GM18868 (cell line): ENCODE data around the gene GPR156.
A peak's percentile ranks its signal among the peaks of the same experiment; 100 is the strongest.
"Not testable (repeated sequence)": the region's sequence is repeated elsewhere in the genome, so short reads cannot be mapped to it uniquely, and the experiment has no call there.

ENCODE experiments used
- ATAC-seq: cut with Tn5 transposase; IDR thresholded peaks from one replicate; pipeline ENCODE4 v1.9.1; 2021; ENCODE audit warnings: mild to moderate bottlenecking, moderate library complexity; ENCODE audit not compliant: unreplicated experiment

The GPR156 gene

DNA sequence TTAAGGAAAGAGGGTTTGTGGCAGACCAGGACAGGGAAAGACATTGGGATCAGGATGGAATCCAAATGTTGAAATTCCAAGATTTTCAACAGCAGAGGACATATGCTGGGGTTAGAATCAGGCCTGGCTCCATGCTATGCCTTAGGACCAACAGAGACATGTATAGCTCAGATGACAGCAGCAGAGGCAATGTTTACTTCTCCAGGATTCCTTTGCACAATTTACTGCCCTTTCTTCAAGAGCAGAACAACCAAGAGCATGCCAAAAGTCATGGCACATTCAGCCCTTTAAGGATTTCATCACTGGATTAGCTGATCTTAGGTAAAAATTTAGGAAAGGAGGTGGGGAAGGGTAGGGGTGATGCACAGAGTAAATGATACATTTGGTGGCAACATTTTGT lies 121.2 kb downstream of the GPR156 start:
- no peak for ATAC-seq

DNA sequence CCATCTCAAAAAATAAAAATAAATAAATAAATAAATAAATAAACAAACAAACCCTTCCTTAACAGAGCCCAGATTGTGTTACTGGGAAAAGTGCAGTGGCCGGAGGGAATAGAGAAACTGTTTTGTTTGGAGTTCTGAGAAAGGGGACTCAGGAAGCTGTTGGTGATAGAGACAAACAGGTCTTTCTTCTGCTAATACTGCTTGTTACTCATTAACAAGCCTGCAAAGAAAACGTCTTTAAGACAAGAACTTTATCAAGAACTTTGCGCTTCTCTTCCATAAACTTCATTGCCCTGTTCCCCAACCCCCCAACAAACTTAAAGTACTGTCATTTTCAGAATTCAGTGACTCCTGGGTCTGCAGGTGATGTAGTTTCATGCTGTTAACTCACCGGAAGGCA lies 122.0 kb downstream of the GPR156 start:
- no peak for ATAC-seq

DNA sequence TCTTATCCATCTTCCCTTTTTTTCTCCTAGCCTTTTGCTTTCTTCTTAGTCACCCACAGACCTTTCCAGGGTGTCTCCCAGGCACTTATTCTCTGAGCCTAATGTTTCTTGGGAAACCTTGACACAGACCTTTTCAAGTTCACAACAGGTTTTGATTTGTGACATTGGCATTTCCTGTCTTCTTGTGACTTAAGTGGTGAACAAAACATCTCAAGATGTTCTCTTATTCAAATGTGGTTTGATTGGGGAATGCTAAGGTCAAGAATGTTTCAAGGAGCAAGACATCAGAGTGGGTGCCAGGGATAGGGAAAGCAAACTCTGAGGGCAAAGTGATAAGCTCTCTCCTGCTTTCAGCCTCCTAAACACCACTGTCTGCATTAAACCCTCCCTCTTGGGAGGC lies 122.6 kb downstream of the GPR156 start:
- ATAC-seq: no peak

DNA sequence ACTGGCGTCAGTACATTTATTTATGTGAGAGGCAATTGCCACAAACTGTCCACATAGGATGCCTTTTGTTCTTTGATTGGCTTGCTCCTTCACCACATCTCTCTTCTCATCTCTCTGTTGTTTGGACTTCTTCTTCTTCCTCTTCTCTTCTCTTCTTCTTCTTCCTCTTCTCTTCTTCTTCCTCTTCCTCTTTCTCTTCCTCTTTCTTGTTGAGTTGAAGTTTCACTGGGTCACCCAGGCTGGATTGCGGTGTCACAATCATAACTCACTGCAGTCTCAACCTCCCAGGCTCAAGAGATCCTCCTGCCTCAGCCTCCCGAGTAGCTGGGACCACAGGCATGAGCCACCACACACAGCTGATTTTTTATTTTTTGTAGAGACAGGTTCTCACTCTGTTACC lies 123.1 kb downstream of the GPR156 start:
- no peak for ATAC-seq

DNA sequence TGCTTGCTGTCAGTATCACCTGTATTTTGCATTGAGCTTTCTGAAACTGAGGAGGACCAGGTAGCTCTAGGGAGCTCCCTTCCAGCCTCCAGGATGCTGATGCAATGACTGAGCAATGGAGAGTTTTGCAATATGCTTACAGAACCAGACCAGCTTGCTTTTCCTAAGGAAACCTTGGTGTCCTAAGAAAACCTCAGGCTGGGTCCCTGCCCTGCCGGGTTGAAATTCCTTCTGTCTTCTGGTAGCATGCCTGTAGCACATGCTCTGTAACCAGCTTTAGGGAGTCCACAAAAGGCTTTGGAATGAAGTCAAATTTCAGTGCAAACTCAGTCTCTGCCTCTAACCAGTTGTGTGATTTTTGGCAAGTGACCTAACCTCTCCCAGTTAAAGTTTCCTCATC lies 125.0 kb downstream of the GPR156 start:
- ATAC-seq: no peak

DNA sequence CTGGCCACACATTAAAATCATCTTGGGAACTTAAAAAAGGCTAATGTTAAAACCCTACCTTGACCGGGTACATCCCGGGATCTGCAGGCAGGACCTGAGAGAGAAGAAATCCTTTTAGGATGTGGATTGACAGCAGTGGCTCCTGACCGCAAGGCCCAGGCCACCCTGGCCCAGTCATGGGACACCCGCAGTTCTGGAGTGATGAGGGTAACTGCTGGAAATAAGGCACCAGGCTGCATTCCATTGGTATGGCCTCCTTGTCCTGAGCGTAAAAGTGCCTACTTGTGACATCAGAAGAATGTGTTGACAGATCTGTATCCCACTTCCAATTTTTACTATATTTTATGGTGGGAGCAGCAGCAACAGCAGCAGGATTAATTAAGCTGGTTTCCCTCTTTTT lies 127.3 kb downstream of the GPR156 start:
- no peak for ATAC-seq

DNA sequence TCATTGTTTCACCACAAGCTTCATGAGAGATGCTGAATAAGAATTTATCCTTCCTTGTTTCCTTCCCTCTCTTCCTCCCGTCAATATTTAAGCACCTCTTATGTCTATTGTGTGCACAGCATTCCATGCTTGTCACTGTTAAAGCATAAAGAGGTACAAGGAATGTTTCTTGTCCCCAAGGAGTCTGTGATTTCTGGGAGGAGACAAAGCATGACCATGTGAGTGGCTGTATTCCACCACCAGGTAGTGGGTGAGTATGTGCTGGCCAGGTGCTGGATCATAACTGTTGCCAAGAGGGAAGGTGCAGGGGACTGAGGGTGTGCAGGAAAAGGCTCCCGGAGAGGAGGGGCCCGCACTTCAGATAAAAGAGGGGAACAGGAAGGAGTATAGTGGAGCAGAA lies 127.9 kb downstream of the GPR156 start:
- ATAC-seq: no peak

DNA sequence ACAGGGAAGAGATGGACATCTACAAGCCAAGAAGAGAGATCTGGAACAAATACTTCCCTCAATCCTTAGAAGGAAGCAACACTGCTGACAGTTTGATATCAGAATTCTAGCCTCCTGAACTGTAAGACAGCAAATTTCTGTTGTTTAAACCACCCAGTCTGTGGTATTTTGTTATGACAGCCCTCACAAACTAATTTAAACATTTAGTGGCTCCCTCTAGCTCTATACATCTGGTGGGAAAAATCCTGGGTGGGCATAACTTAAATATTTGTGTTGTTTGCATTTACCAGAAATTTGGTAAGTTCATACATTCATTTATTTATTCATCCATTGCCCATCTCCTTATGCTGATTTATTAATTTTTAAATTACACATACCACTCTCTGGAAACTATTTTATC lies 128.3 kb downstream of the GPR156 start:
- no peak for ATAC-seq

DNA sequence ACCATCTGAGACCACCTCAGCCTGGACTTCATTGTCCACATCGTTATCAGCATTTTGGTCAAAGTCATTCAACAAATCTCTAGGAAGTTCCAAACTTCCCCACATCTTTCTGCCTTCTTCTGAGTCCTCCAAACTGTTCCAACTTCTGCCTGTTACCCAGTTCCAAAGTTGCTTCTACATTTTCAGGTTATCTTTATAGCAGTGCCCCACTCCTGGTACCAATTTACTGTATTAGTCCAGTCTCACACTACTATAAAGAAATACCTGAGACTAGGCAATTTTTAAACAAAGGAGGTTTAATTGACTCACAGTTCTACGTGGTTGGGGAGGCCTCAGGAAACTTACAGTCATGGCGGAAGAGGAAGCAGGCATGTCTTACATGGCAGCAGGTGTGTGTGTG lies 129.3 kb downstream of the GPR156 start:
- ATAC-seq: not testable (repeated sequence)

DNA sequence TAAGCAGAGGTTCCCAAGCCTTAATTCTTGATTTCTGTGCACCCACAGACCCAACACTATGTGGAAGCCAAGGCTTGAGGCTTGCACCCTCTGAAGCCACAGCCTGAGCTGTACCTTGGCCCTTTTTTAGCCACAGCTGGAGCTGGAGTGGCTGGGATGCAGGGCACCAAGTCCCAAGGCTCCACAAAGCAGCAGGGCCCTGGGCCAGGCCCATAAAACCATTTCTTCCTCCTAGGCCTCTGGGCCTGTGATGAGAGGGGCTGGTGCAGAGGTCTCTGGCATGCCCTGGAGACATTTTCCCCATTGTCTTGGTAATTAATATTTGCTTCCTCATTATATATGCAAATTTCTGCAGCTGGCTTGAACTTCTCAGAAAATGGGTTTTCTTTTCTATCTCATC lies 129.9 kb downstream of the GPR156 start:
- no peak for ATAC-seq

DNA sequence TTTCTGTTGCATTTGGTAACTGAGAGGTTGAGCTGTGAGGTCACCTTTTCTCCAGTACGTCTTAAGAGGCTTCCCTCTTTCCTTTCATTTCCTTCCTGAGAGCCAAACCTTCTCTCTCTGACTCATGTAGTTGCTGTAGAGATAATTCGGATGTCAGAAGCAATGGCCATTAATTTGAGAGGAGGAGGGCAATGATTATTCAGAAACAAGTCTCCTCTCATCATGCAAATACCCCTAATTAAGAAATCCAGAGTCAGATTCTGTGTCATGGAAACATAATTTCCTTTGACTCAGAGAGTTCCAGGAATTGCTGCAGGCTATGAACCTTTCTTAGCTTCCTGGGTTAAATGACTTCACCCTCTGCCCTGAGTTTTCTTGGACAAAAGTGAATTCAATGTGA lies 131.7 kb downstream of the GPR156 start:
- no peak for ATAC-seq

DNA sequence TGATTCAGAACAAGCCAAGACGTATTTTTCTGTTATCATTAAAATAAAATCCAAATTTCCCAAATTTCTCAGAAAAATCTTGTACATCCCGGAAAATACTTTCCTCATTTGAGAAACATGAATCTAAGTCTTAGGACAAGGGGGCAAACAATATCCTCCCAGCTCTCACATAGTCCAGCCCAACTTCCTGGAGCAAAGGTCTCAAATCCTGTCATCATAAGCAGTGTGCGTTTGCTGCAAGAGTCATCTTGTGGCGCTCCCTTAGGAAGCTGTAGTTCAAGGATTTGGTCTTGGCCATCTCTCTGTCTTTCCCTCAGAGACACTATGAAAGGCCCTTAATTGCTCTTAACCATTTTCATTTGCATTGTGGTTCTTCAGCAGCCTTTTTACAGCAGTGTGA lies 133.2 kb downstream of the GPR156 start:
- no peak for ATAC-seq

DNA sequence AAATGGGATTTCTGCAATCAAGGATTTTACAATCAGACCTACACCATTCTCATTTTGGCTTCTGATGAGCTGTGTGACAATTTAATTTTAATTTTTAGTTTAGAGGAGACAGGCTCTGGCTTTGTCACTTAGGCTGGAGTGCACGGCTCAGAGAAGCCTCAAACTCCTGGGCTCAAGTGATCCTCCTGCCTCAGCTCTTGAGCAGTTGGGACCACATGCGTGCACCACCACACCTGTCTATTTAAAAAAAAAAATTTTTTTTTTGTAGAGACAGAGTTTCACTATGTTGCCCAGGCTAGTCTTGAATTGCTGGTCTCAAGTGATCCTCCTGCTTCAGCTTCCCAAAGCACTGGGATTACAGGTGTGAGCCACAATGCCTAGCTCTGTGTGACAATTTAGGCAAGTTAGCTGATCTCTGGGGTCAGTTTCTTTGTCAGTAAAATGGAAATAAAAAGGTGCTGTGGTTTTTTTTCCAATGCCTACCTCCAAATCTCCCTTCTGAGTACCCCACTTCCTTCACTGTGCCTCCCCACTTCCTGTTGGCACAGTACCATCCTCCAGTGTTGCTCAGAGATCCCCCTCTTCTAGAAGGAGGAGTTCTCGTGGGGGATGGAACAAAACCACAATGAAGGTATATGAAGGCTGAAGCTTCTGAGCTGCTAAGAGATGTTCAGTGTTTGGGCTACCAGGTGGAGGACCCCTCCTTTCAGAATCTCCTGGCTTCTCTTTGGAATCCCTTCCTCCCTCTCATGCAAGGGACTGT lies 136.7 kb downstream of the GPR156 start:
- no peak for ATAC-seq

DNA sequence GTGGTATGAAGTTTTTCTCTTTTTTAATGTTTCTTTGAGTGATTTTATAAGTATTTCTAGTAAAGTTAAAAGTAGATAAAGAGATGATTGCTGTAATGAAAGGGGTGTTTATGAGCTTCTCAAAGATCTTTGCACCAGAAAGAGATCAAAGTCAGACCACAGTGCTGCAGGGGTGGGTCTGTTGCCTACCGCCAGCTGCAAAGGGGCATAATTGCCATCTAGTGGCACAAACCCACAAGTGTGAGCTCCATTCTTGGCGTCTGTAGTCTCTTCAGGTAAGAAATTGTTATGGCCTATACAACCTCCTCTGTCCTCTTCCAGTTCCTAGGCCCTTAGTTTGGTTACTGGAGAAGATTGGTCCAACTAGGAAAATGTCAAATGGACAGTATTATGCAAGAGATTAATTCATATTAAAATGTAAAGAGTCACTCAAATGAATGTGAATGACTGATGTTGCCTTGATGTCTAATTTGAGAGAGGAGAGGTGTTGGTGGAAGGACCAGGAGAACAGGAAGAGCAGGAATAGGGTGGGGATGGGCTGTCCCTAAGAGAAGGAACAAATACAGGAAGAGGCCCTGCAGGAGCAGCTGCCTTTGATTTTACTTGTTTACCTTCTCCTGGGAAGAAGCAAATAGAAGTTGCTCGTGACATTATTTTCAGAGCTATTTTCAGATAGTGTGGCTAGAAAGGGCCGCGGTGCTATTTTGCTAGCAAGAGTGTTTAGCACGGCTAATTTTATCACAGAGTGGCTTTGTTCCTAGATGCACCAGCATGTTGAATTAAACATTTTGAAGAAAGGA lies 137.8 kb downstream of the GPR156 start:
- ATAC-seq: peak; percentile 73

DNA sequence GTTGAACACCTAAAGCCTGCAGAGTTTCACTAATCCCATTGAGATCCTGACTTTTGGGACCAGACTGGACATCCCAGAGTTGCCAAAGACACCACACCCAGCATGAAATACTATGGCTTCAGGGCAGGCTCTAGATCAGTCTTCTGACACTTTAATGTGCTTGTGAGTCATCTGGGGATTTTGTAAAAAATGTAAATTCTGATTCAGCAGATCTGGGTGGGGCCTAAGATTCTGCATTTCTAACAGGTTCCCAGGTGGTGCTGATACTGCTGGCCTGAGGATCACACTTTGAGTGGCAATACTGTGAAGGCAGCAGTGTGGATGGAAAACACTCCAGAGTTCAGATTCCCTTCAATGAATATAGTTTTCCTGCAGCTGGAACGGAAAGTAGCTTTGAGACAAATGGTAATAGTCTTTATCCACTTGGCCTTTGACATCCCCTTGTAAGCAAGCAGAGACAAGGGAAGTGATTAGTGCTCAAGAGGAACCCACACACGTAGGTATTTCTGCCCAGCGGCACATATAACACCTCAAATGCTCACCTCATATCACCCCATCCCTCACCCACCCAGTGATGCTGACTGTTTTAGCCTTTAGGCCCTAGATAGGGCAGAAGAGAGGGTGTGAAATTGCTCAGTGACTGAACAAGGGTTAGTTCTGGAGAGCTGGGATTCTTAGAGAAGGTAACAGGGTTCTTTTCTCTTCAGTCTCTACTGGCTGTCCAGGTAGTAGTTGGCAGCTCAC lies 139.3 kb downstream of the GPR156 start:
- ATAC-seq: peak; percentile 76

DNA sequence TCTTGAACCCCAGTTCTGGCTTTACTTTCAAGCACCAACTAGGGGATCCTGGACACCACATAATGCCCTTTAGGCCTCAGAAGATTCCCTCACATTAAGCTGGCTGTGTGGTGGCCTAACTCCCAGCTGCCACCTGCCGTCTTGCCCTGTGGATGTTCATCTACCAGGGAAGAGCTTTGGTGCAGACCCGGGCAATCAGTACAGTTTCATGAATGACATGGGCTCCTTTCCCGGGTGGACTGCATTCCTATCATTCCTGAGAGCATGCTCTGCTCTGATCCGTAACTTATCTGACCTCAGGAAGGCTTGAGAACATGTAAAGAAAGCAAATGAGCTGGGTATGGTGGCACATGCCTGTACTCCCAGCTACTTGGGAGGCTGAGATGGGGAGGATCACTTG lies 140.8 kb downstream of the GPR156 start:
- no peak for ATAC-seq

DNA sequence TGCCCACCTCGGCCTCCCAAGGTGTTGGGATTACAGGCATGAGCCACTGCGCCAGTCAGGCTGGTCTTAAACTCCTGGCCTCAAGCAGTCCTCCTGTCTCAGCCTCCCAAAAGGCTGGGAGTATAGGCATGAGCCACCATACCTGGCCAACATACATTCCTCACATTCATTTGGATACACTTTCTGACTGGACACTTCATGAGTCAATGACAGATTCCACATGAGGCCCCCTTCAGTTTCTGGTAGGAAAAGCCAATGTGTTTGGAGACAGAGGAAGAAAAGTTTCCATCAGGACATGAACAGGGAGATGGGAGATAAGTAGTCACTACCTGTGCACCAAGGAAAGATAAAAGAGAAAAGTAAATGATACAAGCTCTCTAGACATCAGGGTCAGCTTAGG lies 141.3 kb downstream of the GPR156 start:
- no peak for ATAC-seq

DNA sequence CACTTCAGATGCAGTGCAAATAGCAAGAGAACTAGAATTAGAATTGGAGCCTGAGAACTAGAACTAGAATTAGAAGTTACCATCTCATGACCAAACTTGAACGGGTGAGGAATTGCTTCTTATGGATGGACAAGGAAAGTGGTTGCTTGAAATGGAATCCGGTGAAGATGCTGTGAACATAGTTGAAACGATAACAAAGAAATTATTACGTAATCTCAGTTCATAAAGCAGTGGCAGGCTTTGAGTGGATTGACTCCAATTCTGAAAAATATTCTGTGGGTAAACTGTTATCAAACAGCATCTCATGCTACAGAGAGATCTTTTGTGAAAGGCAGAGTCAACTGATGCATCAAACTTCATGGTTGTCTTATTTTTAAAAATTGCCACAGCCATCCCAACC lies 142.8 kb downstream of the GPR156 start:
- no peak for ATAC-seq

DNA sequence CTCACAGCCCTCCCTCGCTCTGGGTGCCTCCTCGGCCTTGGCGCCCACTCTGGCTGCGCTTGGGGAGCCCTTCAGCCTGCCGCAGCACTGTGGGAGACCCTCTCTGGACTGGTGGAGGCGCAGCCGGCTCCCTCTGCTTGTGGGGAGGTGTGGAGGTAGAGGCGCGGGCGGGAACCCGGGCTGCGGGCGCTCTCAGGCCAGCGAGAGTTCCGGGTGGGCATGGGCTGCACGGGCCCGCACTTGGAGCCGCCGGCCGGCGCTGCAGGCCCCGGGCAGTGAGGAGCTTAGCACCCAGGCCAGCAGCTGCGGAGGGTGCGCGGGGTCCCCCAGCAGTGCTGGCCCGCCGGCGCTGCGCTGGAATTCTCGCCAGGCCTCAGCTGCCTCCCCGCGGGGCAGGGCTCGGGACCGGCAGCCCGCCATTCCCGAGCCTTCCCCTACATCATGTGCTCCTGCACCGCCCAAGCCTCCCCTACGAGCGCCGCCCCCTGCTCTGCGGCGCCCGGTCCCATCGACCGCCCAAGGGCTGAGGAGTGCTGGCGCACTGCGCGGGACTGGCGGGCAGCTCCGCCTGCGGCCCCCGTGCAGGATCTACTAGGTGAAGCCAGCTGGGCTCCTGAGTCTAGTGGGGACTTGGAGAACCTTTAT lies 144.8 kb downstream of the GPR156 start:
- no peak for ATAC-seq

DNA sequence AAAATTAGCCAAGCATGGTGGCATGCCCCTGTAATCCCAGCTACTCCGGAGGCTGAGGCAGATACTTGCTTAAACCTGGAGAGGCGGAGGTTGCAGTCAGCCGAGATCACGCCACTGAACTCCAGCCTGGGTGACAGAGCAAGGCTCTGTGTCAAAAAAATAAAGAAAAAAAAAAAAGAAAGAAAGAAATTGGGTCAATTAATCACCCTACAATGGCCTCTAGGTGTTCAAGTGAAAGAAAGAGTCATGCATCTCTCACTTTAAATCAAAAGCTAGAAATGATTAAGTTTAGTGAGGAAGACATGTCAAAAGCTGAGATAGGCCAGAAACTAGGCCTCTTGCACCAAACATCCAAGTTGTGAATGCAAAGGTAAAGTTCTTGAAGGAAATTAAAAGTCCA lies 145.9 kb downstream of the GPR156 start:
- ATAC-seq: no peak

DNA sequence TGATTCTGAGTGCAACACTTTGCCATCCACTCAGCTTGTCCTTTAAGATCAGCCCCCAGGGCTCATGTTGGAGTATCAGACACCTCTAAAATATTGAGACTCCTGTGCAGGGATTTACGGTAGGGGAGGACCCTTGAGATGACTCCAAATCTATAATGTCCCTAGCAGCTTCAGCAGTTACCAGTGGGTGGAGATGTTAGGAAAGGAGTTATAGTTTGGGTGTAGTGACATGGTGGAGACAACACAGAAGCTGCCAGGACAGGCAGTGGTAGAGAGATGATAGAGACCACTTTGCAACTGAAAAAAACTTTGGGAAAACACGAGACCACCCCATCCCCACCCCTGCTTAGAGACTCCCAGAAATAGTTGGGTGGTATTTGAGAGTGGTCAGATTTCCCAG lies 147.5 kb downstream of the GPR156 start:
- no peak for ATAC-seq
